Cardiac fibroblast (primary cell): Measurements from ENCODE around the gene TPGS1.

Experiments
- DNase-seq, 2 donors: peaks; one replicate each; pipeline versions ENCODE4 v3.0.0 to v3.0.0-alpha.2; 2010; ENCODE audit warnings: low read depth in 2 of 2
- H3K4me3 ChIP-seq, 2 donors: replicated peaks in 1 of 2; 1 replicate in 1 of 2; 2 replicates in 1 of 2; pipeline ENCODE4 v1.5.1; 2011; ENCODE audit warnings: low read depth in 2 of 2, low read length in 2 of 2, mild to moderate bottlenecking in 2 of 2, moderate library complexity in 1 of 2
- TF ChIP-seq, protein P1 (sequence below): IDR thresholded peaks from one replicate; pipeline ENCODE4 v1.5.1; 2011; ENCODE audit warnings: low read depth, mild to moderate bottlenecking, low read length, inconsistent platforms

TPGS1 gene

DNA sequence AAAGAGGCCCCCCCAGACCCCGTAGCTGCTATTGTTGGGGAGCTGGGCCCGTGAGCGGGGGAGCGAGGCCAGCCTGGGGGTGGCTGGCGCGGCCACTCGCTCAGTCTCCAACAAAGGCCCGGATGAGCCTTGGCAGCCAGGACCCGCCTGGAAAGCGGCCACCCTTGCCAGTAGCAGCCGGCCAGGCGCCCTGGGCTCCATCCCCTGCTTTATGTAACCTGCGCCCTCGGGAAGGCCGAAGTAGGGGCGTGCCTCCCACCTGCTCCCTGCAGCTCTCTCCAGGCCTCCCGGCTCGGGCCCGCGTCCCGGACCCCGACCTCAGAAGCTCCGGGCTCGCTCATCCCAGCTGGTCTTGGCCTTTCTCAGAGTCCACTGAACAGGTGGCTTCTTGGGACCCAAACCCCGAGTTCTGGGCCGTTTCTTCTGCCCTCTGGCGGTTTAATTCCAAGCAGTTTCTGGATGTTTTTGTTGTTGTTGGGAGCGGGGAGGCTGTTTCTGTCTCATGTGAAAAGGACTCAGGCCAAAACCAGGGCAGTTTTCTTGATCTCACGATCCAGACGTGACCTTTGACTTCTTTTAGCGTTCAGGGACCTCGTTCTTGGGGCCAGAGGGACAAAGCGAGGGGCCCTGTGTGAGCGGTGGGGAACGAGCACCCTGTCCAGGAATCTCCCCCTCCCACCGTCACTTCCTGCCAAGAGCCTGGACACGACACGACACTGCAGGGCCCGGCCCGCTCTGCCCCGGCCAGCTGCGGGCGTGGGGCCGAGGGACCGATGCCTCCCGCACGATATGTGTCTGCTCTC, 25.5 kb downstream of the TPGS1 start:
- TF ChIP-seq, protein P1, sequence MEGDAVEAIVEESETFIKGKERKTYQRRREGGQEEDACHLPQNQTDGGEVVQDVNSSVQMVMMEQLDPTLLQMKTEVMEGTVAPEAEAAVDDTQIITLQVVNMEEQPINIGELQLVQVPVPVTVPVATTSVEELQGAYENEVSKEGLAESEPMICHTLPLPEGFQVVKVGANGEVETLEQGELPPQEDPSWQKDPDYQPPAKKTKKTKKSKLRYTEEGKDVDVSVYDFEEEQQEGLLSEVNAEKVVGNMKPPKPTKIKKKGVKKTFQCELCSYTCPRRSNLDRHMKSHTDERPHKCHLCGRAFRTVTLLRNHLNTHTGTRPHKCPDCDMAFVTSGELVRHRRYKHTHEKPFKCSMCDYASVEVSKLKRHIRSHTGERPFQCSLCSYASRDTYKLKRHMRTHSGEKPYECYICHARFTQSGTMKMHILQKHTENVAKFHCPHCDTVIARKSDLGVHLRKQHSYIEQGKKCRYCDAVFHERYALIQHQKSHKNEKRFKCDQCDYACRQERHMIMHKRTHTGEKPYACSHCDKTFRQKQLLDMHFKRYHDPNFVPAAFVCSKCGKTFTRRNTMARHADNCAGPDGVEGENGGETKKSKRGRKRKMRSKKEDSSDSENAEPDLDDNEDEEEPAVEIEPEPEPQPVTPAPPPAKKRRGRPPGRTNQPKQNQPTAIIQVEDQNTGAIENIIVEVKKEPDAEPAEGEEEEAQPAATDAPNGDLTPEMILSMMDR: peak; percentile 62
- peak; percentile 73 to 78 for DNase-seq
- peak overlapping the region; percentile 88 to 96 for H3K4me3 ChIP-seq

- no peak for DNase-seq
- TF ChIP-seq, protein P1: no peak
- peak overlapping the region; percentile 88 to 96 for H3K4me3 ChIP-seq
Measured at GRCh38 chr19:533364-534058, 26.2 kb downstream of the TPGS1 start.

DNA sequence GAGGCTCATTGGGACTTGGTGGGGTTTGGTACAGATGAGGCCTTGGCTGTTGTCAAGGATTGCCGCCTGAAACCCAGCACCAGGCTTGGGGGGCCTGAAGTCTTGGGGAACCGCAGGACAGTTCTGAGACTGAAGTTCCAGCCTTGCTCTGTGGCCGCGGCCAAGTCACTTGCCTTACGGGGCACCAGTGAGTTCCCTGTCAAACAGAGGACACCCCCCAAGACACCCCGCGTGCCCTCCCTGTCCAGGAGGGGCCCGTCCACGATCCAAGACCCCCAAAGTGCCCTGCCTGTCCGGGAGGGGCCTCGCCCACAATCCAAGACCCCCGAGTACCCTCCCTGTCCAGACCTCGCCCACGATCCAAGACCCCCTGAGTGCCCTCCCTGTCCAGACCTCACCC, 26.8 kb downstream of the TPGS1 start:
- DNase-seq: no peak
- TF ChIP-seq, protein P1: no peak
- H3K4me3 ChIP-seq: peak overlapping the region; percentile 88 to 96

- TF ChIP-seq, protein P1: no peak
- H3K4me3 ChIP-seq: no peak overlapping the region
- no peak for DNase-seq
Measured at GRCh38 chr19:535017-535835, 27.9 kb downstream of the TPGS1 start.

DNA sequence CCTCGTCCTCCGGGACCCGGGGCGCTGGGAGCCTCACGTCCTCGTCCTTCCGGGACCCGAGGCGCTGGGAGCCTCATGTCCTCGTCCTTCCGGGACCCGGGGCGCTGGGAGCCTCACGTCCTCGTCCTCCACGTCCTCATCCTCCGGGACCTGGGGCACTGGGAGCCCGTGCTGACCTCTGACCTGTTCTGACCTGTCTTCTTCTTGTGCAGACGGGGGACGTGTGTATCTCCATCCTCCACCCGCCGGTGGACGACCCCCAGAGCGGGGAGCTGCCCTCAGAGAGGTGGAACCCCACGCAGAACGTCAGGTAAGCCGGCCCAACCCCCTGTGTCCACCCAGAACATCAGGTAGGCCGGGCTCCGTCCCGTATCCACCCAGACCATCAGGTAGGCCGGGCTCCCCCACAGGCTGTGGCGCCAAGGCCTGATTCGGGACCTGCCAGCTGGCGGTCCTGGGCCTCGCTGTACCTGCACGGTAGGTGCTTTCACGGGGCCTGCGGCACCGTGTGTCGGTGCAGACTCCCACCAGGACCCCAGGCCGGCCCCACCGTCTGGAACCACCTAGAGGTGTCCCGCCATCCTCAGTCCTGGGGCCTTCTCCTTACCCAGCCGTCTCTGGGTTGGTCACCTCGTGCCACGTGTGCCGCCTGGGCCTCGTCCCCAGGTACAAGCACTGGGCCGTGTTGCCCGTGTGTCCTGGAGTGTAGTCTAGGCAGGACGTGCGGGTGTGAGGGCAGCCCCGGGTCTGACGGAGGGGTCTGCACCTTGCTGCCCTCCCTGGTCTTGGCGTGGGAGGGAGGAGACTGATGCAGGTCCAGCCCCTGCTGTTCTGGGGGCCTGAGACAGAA, 29.0 kb downstream of the TPGS1 start:
- DNase-seq: no peak
- no peak overlapping the region for H3K4me3 ChIP-seq
- TF ChIP-seq, protein P1: no peak

GRCh38 chr19:536881-537404, 29.6 kb downstream of the TPGS1 start:
- DNase-seq: no peak
- no peak overlapping the region for H3K4me3 ChIP-seq
- TF ChIP-seq, protein P1: no peak
